HEK293T (cell line): Measurements from ENCODE around the gene FOXO1.

ENCODE experiments used
- CTCF ChIA-PET: fragments of 350-600 bp; formaldehyde crosslinking; extraction: SDS; loops from one replicate; lab custom pipeline; 2021; ENCODE audit warnings: antibody characterized with exemption, inconsistent platforms; lab: Yijun Ruan, JAX
- POLR2A ChIA-PET: fragments of 350-600 bp; formaldehyde crosslinking; extraction: SDS; loops from one replicate; lab custom pipeline; 2020; ENCODE audit warnings: antibody characterized with exemption, inconsistent platforms; lab: Yijun Ruan, JAX
- DNase-seq: peaks from one replicate; pipeline ENCODE4 v3.0.0; 2012; ENCODE audit warnings: mixed read lengths; ENCODE audit errors: extremely low spot score
- ARNT ChIP-seq: fragments of 450-650 bp; IDR thresholded peaks from 2 replicates; pipeline ENCODE4 v1.6.1; 2017; ENCODE audit warnings: mild to moderate bottlenecking
- BHLHE40 ChIP-seq: fragments of 450-650 bp; IDR thresholded peaks from 2 replicates; pipeline ENCODE4 v1.6.1; 2016; ENCODE audit warnings: mild to moderate bottlenecking, moderate library complexity, borderline replicate concordance
- CTBP1 ChIP-seq: fragments of 450-650 bp; IDR thresholded peaks from 2 replicates; pipeline ENCODE4 v1.6.1; 2016; ENCODE audit warnings: borderline replicate concordance
- ELF4 ChIP-seq: fragments of 450-650 bp; IDR thresholded peaks from 2 replicates; pipeline ENCODE4 v1.6.1; 2017; ENCODE audit warnings: antibody characterized with exemption
- FOXA1 ChIP-seq: fragments of 450-650 bp; IDR thresholded peaks from 2 replicates; pipeline ENCODE4 v1.6.1; 2016; ENCODE audit warnings: mild to moderate bottlenecking
- FOXK2 ChIP-seq: fragments of 450-650 bp; IDR thresholded peaks from 2 replicates; pipeline ENCODE4 v1.6.1; 2016; ENCODE audit warnings: mild to moderate bottlenecking
- FOXM1 ChIP-seq: fragments of 450-650 bp; IDR thresholded peaks from 2 replicates; pipeline ENCODE4 v1.6.1; 2017; ENCODE audit warnings: mild to moderate bottlenecking, borderline replicate concordance
- HDGF ChIP-seq: fragments of 450-650 bp; IDR thresholded peaks from 2 replicates; pipeline ENCODE4 v1.6.1; 2017; ENCODE audit warnings: antibody characterized with exemption, borderline replicate concordance
- L3MBTL2 ChIP-seq: fragments of 450-650 bp; conservative IDR thresholded peaks from 2 replicates; pipeline ENCODE4 v1.6.1; 2016; ENCODE audit warnings: mild to moderate bottlenecking
- LEF1 ChIP-seq: fragments of 450-650 bp; IDR thresholded peaks from 2 replicates; pipeline ENCODE4 v1.6.1; 2017; ENCODE audit warnings: mild to moderate bottlenecking, borderline replicate concordance
- NFRKB ChIP-seq: fragments of 450-650 bp; IDR thresholded peaks from 2 replicates; pipeline ENCODE4 v1.6.1; 2016; ENCODE audit warnings: mild to moderate bottlenecking, moderate library complexity
- SP1 ChIP-seq: fragments of 450-650 bp; IDR thresholded peaks from 2 replicates; pipeline ENCODE4 v1.6.1; 2017
- SUZ12 ChIP-seq: fragments of 450-650 bp; IDR thresholded peaks from 2 replicates; pipeline ENCODE4 v1.6.1; 2016; ENCODE audit warnings: mild to moderate bottlenecking
- TARDBP ChIP-seq: fragments of 450-650 bp; IDR thresholded peaks from 2 replicates; pipeline ENCODE4 v1.6.1; 2016
- ZNF384 ChIP-seq: fragments of 450-650 bp; IDR thresholded peaks from 2 replicates; pipeline ENCODE4 v1.6.1; 2016
- TF ChIP-seq, protein P1 (sequence below): fragments of 450-650 bp; IDR thresholded peaks from 2 replicates; pipeline ENCODE4 v1.6.1; 2016

The FOXO1 gene

DNA sequence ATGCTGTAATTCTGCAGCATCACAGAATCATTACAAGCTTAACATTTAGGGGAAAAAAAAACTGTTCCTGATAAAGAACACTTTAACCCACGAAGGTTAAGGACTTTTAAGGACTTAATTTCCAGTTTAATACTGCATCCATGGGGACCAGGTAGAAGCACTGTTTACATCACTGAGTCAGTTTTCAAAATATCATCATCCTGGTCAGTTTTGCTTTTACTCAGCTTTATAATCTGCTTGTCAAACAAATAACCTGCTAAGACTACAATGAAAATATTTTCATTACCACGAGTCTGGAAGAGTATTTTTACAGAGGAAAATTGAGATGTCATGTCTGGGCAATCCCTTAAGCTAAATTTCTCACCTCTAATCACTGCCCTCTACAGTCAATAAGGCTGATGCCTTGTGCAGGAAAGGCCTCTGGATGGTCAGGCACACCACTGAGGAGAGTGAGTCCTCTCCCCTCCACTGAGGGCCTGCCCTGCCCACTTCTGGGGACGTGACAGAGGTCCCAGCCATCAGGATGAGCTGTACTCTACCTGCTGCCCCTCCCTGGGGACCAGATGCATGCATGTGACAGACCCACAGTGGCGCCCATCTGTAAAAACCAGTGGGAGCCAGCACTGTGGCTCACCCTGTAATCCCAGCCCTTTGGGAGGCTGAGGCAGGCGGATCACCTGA is 31.0 kb downstream of the FOXO1 start:
- ChIA-PET CTCF (no interaction called here), POLR2A (no interaction called here)
- TF ChIP-seq SP1, result no peak
- TF ChIP-seq FOXA1, result no peak
- TF ChIP-seq TARDBP, result no peak
- no peak for TF ChIP-seq ZNF384
- no peak for TF ChIP-seq CTBP1
- TF ChIP-seq BHLHE40, result no peak
- no peak for TF ChIP-seq NFRKB
- TF ChIP-seq L3MBTL2, result no peak
- no peak for TF ChIP-seq FOXM1
- TF ChIP-seq SUZ12, result no peak
- TF ChIP-seq FOXK2, result no peak
- no peak for TF ChIP-seq ARNT
- no peak for TF ChIP-seq LEF1
- no peak for TF ChIP-seq ELF4
- no peak for TF ChIP-seq HDGF
- TF ChIP-seq, protein P1, sequence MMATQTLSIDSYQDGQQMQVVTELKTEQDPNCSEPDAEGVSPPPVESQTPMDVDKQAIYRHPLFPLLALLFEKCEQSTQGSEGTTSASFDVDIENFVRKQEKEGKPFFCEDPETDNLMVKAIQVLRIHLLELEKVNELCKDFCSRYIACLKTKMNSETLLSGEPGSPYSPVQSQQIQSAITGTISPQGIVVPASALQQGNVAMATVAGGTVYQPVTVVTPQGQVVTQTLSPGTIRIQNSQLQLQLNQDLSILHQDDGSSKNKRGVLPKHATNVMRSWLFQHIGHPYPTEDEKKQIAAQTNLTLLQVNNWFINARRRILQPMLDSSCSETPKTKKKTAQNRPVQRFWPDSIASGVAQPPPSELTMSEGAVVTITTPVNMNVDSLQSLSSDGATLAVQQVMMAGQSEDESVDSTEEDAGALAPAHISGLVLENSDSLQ, result no peak
- no peak for DNase-seq

DNA sequence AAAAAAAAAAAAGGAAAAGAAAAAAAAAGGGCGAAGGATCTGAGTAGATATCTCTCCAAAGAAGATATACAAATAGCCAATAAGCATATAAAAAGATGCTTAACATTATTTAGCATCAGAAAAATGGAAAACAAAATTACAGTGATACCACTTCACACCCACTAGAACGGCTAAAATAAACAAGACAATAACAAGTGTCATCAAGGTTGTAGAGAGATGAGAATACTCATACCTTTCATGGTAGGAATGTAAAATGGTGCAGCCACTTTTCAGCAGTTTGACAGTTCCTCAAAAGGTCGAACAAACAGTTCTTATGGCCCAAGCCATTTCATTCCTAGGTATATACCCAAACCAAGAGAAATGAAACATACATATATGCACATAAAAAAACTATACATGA is 33.5 kb downstream of the FOXO1 start:
- POLR2A ChIA-PET, result no interaction called here

DNA sequence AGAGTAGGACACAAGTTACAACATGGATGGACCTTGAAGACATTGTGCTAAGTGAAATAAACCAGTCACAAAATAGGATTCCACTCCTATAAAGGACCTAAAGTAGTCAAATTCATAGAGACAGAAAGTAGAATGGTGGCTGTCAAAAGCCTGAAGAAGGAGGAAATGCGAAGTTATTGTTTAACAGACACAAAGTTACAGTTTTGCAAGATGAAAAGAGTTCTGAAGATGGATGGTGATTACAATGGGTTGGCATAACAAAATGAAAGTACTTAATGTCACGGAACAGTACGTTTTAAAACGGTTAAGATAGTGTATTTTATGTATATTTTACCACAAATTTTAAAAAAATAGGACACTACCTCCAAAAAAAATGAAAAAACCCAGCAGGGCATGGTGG is 34.8 kb downstream of the FOXO1 start:
- CTCF ChIA-PET, result no interaction called here
- no peak for DNase-seq
- POLR2A ChIA-PET, result no interaction called here
- TF ChIP-seq LEF1, result no peak
- TF ChIP-seq TARDBP, result no peak
- no peak for TF ChIP-seq SUZ12
- TF ChIP-seq FOXA1, result no peak
- TF ChIP-seq, protein P1, result no peak
- TF ChIP-seq BHLHE40, result no peak
- no peak for TF ChIP-seq FOXM1
- no peak for TF ChIP-seq ZNF384
- TF ChIP-seq L3MBTL2, result no peak
- TF ChIP-seq HDGF, result no peak
- no peak for TF ChIP-seq ELF4
- no peak for TF ChIP-seq NFRKB
- no peak for TF ChIP-seq ARNT
- no peak for TF ChIP-seq CTBP1
- TF ChIP-seq SP1, result no peak

More for the DNA sequence above, 33.5 kb downstream of the FOXO1 start:
- CTCF ChIA-PET, result no interaction called here
- DNase-seq, result no peak
- TF ChIP-seq FOXA1 (no peak), LEF1 (no peak), ZNF384 (no peak), HDGF (no peak), FOXK2 (no peak), TARDBP (no peak), SP1 (no peak), L3MBTL2 (no peak), FOXM1 (no peak), CTBP1 (no peak), ARNT (no peak), ELF4 (no peak), NFRKB (no peak), SUZ12 (no peak), BHLHE40 (no peak)
- TF ChIP-seq, protein P1, result no peak

DNA sequence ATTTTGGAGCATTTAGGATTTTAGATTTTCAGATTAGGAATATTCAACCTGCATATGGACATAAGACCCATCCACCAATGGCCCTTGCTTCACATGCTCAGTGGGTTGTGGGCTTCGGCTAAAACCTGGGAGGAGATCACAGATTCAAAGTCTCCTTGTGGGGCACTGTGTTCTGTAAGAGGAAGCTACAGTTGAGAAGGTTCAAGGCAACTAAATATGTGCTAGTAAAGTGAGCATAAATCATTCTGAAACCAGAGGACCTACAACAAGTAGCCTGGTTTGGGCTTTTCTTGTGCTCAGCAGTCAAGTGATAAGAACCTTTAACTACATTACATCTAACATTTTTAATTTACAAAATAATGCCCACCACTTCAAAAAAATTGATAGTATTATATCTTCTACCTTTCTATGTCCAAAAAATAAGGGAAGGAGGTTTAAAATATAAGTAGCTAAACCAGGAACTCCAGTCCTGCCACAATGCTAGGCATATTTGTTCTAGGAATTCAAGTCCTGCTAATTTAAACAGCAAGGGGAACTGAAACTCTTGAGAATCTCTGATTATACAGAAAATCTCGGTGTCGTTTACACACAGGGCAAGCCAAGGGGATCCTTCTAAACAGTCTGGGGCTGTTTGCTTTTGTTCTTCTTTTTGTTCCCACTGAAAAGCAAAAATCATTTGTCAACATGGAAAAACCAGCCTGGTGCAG is 36.6 kb downstream of the FOXO1 start:
- ChIA-PET POLR2A (no interaction called here), CTCF (no interaction called here)
- no peak for TF ChIP-seq ELF4
- TF ChIP-seq, protein P1, result peak; percentile 51; the same call in 1 of the 2 replicates
- DNase-seq, result no peak

DNA sequence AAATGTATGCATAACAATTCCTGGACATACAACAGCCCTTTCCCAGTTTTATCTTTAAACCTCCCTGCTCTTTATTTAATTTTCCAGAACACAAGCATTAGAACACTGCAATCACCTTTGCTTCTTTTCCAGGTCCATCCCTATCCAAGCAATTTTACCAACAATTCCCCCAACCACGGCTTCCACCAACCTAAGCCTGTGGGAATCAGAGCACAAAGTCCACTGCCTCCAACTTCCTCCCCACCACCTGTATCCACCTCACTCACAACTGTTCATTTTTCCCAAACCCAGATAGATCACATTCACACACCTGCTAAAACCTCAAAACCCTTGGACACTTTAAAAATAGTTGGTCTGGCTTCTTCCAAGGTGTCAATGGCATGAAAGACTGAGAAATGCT is 39.5 kb downstream of the FOXO1 start:
- no peak for DNase-seq
- ChIA-PET POLR2A (no interaction called here), CTCF (no interaction called here)
- TF ChIP-seq, protein P1, result no peak
- TF ChIP-seq FOXM1, result no peak
- no peak for TF ChIP-seq BHLHE40
- no peak for TF ChIP-seq SP1
- TF ChIP-seq L3MBTL2, result no peak
- TF ChIP-seq HDGF, result no peak
- TF ChIP-seq ARNT, result no peak
- no peak for TF ChIP-seq FOXA1
- TF ChIP-seq ELF4, result no peak
- TF ChIP-seq FOXK2, result no peak
- no peak for TF ChIP-seq CTBP1
- TF ChIP-seq TARDBP, result no peak
- TF ChIP-seq NFRKB, result no peak
- no peak for TF ChIP-seq SUZ12
- no peak for TF ChIP-seq ZNF384
